ENCODE measurements around the gene POMC. TPM values are rescaled to one million over a fixed set of nuclear protein-coding genes. Genes with fewer than 3 reads are reported as not detected.
"Not testable (repeated sequence)": the region's sequence is repeated elsewhere in the genome, so short reads cannot be mapped to it uniquely, and the experiment has no call there.

Gene POMC
- total RNA-seq, 4 donors from 2014 or later = not detected

DNA sequence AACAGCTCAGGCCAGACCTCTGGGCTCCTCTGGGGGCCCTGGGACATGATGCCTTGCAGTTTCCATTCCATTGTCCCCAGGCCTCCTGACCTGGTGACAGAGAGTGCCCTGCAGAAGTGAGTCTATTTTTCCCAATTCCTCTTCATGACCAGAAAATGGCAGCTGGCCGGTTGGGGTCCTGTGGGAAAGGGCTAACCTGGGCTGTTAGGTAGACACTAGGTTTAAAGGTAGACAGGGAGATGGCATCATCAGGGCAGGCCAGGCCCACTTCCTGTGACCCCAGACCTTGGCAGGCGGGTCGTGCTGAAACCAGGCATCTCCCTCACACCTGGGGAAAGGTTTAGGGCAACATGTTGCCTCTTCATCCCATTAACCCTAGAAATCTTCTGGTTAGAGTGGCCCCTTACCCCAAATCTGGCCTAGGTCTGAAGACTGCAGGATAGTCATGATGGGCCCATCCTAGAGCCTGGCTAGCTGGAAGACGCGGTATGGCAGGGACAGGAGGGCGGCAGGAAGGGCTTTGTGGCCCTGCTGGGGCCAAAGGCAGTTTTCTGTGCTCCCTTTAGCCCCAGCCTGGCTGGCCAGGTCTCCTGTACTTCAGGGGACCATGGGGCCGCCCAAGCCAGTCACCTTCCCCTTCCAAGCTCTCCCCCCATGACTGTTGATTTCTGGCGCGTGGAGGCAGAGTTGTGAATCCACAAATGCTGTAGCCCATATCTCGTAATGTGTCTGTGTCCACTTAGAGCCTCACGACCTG is 10.1 kb downstream of the POMC start:
- Histone ChIP-seq H3K36me3 (no peaks in the 10 kb centered on the region), H3K4me3 (no peak overlapping the region), H3K4me1 (no peaks in the 10 kb centered on the region), H3K9me3 (no peaks in the 10 kb centered on the region), H3K27me3 (no peaks in the 10 kb centered on the region), H3K27ac (no peak overlapping the region)
- no peak for TF ChIP-seq POLR2A (IDR thresholded peaks at IDR 0.05)
- TF ChIP-seq, protein P1, sequence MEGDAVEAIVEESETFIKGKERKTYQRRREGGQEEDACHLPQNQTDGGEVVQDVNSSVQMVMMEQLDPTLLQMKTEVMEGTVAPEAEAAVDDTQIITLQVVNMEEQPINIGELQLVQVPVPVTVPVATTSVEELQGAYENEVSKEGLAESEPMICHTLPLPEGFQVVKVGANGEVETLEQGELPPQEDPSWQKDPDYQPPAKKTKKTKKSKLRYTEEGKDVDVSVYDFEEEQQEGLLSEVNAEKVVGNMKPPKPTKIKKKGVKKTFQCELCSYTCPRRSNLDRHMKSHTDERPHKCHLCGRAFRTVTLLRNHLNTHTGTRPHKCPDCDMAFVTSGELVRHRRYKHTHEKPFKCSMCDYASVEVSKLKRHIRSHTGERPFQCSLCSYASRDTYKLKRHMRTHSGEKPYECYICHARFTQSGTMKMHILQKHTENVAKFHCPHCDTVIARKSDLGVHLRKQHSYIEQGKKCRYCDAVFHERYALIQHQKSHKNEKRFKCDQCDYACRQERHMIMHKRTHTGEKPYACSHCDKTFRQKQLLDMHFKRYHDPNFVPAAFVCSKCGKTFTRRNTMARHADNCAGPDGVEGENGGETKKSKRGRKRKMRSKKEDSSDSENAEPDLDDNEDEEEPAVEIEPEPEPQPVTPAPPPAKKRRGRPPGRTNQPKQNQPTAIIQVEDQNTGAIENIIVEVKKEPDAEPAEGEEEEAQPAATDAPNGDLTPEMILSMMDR (IDR thresholded peaks at IDR 0.05) = no peak
- DNase-seq = no peak

DNA sequence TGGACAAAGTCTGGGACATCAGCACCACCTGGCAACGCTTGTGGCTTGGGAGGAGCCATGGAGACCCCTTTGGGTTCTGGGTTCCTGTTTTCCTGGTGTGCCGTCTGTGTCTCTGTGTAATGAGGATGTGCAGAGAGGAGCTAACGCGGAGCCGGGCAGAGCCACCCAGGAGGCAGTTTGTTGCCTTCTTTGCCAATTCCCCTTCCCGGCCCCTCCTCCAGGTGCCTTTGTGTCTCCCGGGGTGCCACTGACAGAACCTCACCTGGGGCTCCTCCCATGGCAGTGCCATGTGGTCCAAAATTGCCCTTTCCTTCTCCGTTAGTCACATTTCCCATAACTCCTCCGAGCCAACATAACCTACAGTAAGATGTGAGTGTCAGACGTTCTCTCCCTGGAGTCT is 13.0 kb downstream of the POMC start:
- TF ChIP-seq POLR2A (IDR thresholded peaks at IDR 0.05) = no peak
- TF ChIP-seq, protein P1 (IDR thresholded peaks at IDR 0.05) = no peak

DNA sequence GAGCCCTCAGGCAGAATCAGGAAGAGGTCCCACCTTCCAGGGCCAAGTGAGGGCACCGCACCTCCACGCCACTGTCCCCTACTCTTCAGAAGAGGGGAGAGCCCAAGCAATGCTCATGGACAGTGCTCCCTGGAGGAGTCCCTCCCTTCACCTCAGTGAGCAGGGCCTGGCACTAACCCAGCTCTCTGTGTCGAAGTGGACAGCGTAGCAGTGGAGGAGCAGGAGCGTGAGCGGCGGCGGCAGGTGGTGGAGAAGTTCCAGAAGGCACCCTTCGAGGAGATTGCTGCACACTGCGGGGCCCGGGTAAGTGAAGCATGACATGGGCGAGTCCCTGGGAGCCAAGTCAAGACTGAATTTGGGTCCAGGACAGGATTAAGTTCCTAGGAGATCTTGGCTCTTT is 16.7 kb downstream of the POMC start:
- Histone ChIP-seq H3K27me3 (no peaks in the 10 kb centered on the region), H3K36me3 (no peaks in the 10 kb centered on the region), H3K9me3 (no peaks in the 10 kb centered on the region), H3K27ac (no peak overlapping the region), H3K4me1 (no peaks in the 10 kb centered on the region), H3K4me3 (no peak overlapping the region)
- no peak for DNase-seq
- TF ChIP-seq POLR2A (IDR thresholded peaks at IDR 0.05) = no peak
- TF ChIP-seq, protein P1 (IDR thresholded peaks at IDR 0.05) = no peak

More for the DNA sequence above, 13.0 kb downstream of the POMC start:
- H3K27ac ChIP-seq = no peak overlapping the region
- H3K27me3 ChIP-seq = no peaks in the 10 kb centered on the region
- no peak overlapping the region for H3K4me3 ChIP-seq
- H3K4me1 ChIP-seq = no peaks in the 10 kb centered on the region
- H3K9me3 ChIP-seq = no peaks in the 10 kb centered on the region
- no peaks in the 10 kb centered on the region for H3K36me3 ChIP-seq
- DNase-seq = no peak

DNA sequence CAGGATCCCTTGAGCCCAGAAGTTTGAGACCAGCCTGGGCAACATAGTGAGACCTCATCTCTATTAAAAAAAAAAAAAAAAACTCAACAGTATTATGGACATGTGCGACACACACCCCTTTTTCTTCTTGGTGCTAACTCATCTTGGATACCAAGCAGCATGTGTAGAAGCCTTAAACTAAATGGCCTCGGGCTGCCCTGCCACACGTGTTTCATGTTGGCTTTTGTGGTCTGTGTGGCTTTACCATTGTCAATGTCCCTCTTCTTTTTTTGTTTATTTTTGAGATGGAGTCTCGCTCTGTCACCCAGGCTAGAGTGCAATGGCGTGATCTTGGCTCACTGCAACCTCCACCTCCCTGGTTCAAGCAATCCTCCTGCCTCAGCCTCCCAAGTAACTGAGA is 17.4 kb downstream of the POMC start:
- H3K27me3 ChIP-seq, DNase-seq, H3K9me3 ChIP-seq, H3K27ac ChIP-seq, H3K36me3 ChIP-seq, H3K4me3 ChIP-seq, H3K4me1 ChIP-seq: not testable (repeated sequence)

DNA sequence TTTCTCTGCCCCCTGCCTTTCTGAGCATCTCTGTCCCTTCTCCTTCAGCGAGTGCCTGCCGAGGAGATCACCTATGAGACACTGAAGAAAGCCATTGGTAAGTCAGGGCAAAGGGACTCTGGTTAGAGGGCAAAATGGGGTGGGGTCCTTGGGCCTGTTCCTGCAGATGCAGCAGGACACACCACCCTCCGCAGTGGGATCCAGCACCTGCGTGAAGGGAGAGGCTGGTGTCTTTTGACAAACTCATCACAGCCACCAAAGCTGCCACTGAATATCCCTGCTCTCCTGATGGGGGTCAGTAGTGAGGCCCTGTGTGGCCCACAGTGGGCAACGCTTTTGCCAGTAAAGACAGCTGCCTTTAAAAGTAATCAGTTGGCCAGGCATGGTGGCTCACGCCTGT is 18.7 kb downstream of the POMC start:
- no peaks in the 10 kb centered on the region for H3K27me3 ChIP-seq
- TF ChIP-seq, protein P1 (IDR thresholded peaks at IDR 0.05) = no peak
- no peak for TF ChIP-seq POLR2A (IDR thresholded peaks at IDR 0.05)
- H3K27ac ChIP-seq = no peak overlapping the region
- H3K4me1 ChIP-seq = no peaks in the 10 kb centered on the region
- no peaks in the 10 kb centered on the region for H3K9me3 ChIP-seq
- peak in 1 of 3 donors; percentile 21 for DNase-seq
- no peak overlapping the region for H3K4me3 ChIP-seq
- no peaks in the 10 kb centered on the region for H3K36me3 ChIP-seq

DNA sequence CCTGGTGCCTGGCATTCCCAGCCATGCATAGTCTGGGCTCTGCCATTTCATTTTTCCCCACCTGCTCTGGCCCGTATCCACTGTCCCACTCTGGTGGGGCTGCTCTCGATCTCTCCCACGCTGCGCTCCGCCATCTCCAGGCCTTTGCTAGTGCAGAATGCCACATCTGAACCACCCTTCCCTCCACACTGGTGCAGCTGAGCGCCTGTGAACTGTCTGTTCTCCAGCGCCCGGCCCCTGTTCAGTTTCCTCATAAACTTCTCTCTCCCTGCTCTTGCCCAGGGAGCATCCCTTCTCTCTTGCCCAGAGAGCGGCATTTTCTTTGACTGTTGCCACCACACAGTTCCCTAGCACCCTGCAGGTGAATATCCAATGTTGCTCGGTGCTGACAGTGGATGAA is 21.5 kb downstream of the POMC start:
- DNase-seq = no peak
- H3K27ac ChIP-seq = no peak overlapping the region
- TF ChIP-seq POLR2A (IDR thresholded peaks at IDR 0.05) = no peak
- TF ChIP-seq, protein P1 (IDR thresholded peaks at IDR 0.05) = no peak
- no peaks in the 10 kb centered on the region for H3K27me3 ChIP-seq
- no peaks in the 10 kb centered on the region for H3K4me1 ChIP-seq
- no peaks in the 10 kb centered on the region for H3K36me3 ChIP-seq
- H3K9me3 ChIP-seq = no peaks in the 10 kb centered on the region
- no peak overlapping the region for H3K4me3 ChIP-seq
